Measurements from ENCODE around the gene CLDND2. TPM values are rescaled to one million over a fixed set of nuclear protein-coding genes. Genes with fewer than 3 reads are reported as not detected.

Gene CLDND2
- total and polyA plus RNA-seq, 12 donors, result 0.73 to 11.7 (median 2.6) TPM; not detected in 4

GRCh38 chr19:51367255-51367564 lies 1.6 kb downstream of the CLDND2 start:
- peaks cover 16 to 37% of the 10 kb centered on the region in 2 donors for H3K4me1 ChIP-seq (replicated peaks in 1 of 2)
- WGBS, 4 donors, result 0 to 1% (median 0%) methylated on average over 3 to 15 of the region's 15 CpGs
- H3K9me3 ChIP-seq (replicated peaks in 1 of 3), result no peaks in the 10 kb centered on the region
- H3K4me3 ChIP-seq, result peak overlapping the region; percentile 3 to 78 (median 64)
- no peaks in the 10 kb centered on the region for H3K36me3 ChIP-seq (replicated peaks in 1 of 2)
- intact Hi-C loops (cut with DNase I), result no loop called here
- H3K27me3 ChIP-seq, result no peaks in the 10 kb centered on the region
- H3K27ac ChIP-seq, result peak overlapping the region; percentile 42 to 97 (median 95)
- TF ChIP-seq CTCF (IDR thresholded peaks at IDR 0.05) (no peak), POLR2A (IDR thresholded peaks at IDR 0.05) (peak; percentile 66 to 97)
- DNase-seq, result no peak

- H3K36me3 ChIP-seq (replicated peaks in 1 of 2), result no peaks in the 10 kb centered on the region
- H3K27ac ChIP-seq, result peak overlapping the region; percentile 42 to 97 (median 95)
- H3K4me1 ChIP-seq (replicated peaks in 1 of 2), result peaks cover 16 to 38% of the 10 kb centered on the region in 2 donors
- DNase-seq, result peak; percentile 98 to 100 (median 99)
- WGBS, 4 donors, result 0 to 1% (median 0%) methylated on average over 49 to 54 of the region's 54 CpGs
- intact Hi-C loops (cut with DNase I), result no loop called here
- no peaks in the 10 kb centered on the region for H3K27me3 ChIP-seq
- no peaks in the 10 kb centered on the region for H3K9me3 ChIP-seq (replicated peaks in 1 of 3)
- TF ChIP-seq CTCF (IDR thresholded peaks at IDR 0.05) (no peak), POLR2A (IDR thresholded peaks at IDR 0.05) (peak in 1 of 2 donors; percentile 97)
- H3K4me3 ChIP-seq, result peak overlapping the region; percentile 3 to 78 (median 64)
Measured at GRCh38 chr19:51366389-51367254, 2.2 kb downstream of the CLDND2 start.

- Histone ChIP-seq H3K36me3 (replicated peaks in 1 of 2) (no peaks in the 10 kb centered on the region), H3K4me1 (replicated peaks in 1 of 2) (peaks cover 16 to 43% of the 10 kb centered on the region in 2 donors), H3K4me3 (peak within 1 kb of the TSS; percentile 3 to 78 (median 64)), H3K27me3 (no peaks in the 10 kb centered on the region), H3K9me3 (replicated peaks in 1 of 3) (no peaks in the 10 kb centered on the region), H3K27ac (peak within 1 kb of the TSS; percentile 42 to 97 (median 95))
- TF ChIP-seq POLR2A (IDR thresholded peaks at IDR 0.05), result no peak
- TF ChIP-seq CTCF (IDR thresholded peaks at IDR 0.05), result peak in 1 of 6 experiments; percentile 5
- intact Hi-C loops (cut with DNase I), result no loop called here
- 0 to 1% (median 0%) methylated on average over 15 to 27 of the region's 27 CpGs for WGBS, 4 donors
- DNase-seq, result peak in 1 of 7 donors; percentile 62
Measured at GRCh38 chr19:51365965-51366388, 2.8 kb downstream of the CLDND2 start, which contains the start of gene ETFB. Gene ETFB, minus strand, starts transcription at chr19:51366388. Its CDS starts 62 bp downstream, at chr19:51366326.

GRCh38 chr19:51365211-51365964 lies 3.4 kb downstream of the CLDND2 start:
- peak in 1 of 2 donors; percentile 50 for TF ChIP-seq POLR2A (IDR thresholded peaks at IDR 0.05)
- peak in 1 of 6 experiments; percentile 5 for TF ChIP-seq CTCF (IDR thresholded peaks at IDR 0.05)
- Histone ChIP-seq H3K4me3 (peak overlapping the region in 3 of 4 donors; percentile 26 to 78 (median 51)), H3K36me3 (replicated peaks in 1 of 2) (no peaks in the 10 kb centered on the region), H3K27me3 (no peaks in the 10 kb centered on the region), H3K27ac (peak overlapping the region; percentile 41 to 97 (median 95)), H3K4me1 (replicated peaks in 1 of 2) (peaks cover 16 to 46% of the 10 kb centered on the region in 2 donors), H3K9me3 (replicated peaks in 1 of 3) (no peaks in the 10 kb centered on the region)
- DNase-seq, result peak in 6 of 7 donors; percentile 56 to 77 (median 68)
- intact Hi-C loops (cut with DNase I), result no loop called here
- 9 to 16% (median 12%) methylated on average over 8 to 10 of the region's 10 CpGs for WGBS, 4 donors

Data from adrenal gland (tissue), 12 donors.